HUDEP-2 (cell line): ENCODE data around the gene HERC4.

Source experiments
- DNase-seq, 76 experiments: peaks; one replicate each; lab custom pipeline; 2025; ENCODE audit not compliant: unreplicated experiment in 76 of 76; lab: John Stamatoyannopoulos, UW

The HERC4 gene

GRCh38 chr10:68074775-68075549 lies at the start of gene HERC4:
Gene HERC4 (minus strand): TSS chr10:68075283. CDS start chr10:68073108, 2,175 bp downstream.
- peak; percentile 3 to 91 (median 80) for DNase-seq

GRCh38 chr10:68124718-68125117 lies 49.6 kb upstream of the HERC4 start:
- no peak for DNase-seq

GRCh38 chr10:68121852-68122251 lies 46.8 kb upstream of the HERC4 start:
- DNase-seq = no peak

DNA sequence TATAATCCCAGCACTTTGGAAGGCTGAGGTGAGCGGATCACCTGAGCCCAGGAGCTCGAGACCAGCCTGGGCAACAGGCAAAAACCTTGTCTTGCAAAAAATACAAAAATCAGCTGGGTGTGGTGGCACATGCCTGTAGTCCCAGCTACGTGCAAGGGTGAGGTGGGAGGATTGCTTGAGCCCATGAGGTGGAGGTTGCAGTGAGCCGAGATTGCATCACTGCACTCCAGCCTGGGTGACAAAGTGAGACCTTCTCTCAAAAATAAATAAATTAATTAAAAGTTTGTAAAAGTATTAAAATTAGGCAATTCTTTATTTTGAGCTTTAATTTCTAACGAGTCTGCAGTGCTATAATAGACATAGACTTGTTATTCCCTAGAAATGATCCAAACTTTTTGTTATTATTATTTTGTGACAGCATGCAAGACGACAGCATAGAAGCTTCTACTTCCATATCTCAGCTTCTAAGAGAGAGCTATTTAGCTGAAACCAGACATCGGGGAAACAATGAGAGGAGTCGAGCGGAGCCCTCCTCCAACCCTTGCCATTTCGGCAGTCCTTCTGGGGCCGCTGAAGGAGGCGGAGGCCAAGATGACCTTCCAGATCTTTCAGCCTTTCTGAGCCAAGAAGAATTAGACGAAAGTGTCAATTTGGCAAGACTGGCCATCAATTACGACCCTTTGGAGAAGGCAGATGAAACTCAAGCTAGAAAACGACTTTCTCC lies 46.1 kb upstream of the HERC4 start:
- DNase-seq = no peak

- DNase-seq = no peak
Observed at GRCh38 chr10:68118657-68119056, 43.6 kb upstream of the HERC4 start.

DNA sequence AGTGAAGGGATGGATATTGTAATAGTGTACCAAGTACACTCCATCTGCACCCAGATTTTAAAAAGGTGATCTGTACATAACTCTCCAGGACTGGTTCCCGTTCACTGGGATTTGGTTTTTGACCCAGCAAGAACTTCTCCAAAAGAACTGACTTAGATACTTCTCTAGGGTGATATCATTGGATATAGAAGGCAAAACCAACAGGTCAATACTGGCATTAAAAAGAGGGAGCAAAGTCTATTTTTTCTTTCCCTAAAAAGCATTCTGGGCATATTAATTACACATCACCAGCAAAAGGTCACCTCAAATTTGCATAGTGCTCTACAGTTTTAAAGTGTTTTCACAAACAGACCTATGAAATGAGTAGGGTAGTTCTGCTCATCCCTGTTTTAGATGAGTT lies 37.8 kb upstream of the HERC4 start:
- DNase-seq = no peak

- no peak for DNase-seq
Observed at GRCh38 chr10:68111584-68111983, 36.5 kb upstream of the HERC4 start.

DNA sequence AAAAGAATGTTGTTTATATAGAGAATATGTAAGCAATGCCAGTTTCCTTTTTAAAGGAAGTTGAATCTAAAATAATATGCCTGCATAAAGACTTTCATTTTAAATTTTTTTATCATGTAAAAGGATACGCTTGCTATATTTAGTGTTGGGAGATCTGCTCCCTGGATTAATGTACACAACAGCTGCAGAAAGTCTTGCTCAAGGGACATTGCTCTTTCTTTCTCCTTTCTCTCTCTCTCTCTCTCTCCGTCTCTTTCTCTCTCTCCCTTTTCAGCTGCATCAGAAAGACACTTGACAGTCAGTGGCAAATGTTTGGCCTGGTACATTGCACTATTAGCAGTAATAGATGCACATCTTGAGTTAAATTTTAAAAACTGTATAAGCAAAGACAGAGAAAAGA lies 34.9 kb upstream of the HERC4 start:
- no peak for DNase-seq

- DNase-seq = no peak
Observed at GRCh38 chr10:68109331-68109730, 34.2 kb upstream of the HERC4 start, which contains the start of gene MYPN. Gene MYPN (plus strand): TSS chr10:68109488. CDS start chr10:68121439, 11,951 bp downstream.

- no peak for DNase-seq
Observed at GRCh38 chr10:68108653-68109052, 33.6 kb upstream of the HERC4 start.

- no peak for DNase-seq
Observed at GRCh38 chr10:68108051-68108450, 33.0 kb upstream of the HERC4 start.

DNA sequence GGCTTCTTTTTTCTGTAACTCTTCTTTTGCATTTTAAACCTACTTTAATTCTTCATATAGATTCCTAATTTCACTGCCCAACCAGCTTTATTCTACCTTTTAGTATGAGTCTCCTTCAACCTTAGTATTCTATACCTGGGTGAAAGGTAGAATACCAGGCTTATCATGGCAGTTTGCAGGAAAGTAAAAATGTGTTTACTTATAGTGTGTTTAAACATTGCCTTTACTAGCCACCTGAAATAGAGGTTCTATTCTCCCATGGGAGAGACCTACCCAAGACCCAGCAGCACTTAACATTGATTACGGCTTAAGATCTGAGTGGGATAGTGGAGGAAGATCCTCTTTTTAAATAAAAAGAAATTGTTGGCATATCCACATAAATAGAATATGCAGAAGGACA lies 32.6 kb upstream of the HERC4 start:
- DNase-seq = no peak

- DNase-seq = no peak
Observed at GRCh38 chr10:68106656-68107055, 31.6 kb upstream of the HERC4 start.

- no peak for DNase-seq
Observed at GRCh38 chr10:68105820-68106219, 30.7 kb upstream of the HERC4 start.

GRCh38 chr10:68103901-68104300 lies 28.8 kb upstream of the HERC4 start:
- DNase-seq = no peak

- no peak for DNase-seq
Observed at GRCh38 chr10:68103261-68103878, 28.3 kb upstream of the HERC4 start.

DNA sequence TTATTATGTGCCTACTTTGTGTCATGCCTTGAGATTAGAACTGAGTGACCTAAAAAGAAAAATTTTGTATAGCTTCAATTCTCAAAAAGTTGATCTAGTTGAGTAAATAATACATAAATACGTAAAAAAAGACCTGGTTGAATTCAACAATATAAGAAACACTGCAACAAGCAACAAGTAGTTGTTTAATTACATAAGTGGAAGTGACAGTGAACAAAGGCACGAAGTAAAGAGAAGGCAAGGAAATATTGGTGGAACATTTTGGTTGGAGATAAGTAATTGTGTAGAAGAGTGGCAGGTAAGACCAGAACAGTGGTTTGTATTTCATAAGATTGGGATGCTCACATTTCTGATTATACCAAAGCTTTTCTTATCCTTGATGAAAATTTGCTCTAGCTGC lies 26.0 kb upstream of the HERC4 start:
- no peak for DNase-seq

GRCh38 chr10:68099736-68100135 lies 24.7 kb upstream of the HERC4 start:
- no peak for DNase-seq

DNA sequence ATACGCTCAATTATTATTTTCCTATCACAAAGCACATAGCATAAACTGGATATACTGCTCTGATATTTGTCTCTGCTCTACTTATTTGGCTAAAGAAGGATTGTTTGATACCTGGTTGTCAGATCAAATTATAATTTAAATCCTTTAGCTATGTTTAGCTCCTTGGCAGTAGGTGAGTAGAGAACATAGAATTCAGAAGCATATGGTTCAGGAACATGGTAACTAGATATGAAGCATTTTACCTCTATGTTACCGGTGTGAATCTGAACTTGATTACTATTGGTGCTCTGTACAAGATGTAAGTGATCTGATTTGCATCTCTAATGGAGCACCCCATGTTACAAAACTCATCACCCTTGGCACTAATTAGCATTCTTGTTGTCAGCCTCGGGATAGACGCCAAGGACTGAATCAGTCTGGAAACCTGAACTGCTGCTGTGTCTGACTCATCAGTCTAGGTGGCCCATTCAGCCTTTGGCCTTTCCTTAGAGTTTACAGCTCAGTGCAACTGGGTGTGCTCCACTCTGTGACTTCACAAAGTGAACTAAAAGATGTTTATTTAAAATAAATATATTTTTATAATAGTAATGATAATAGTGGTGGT lies 21.9 kb upstream of the HERC4 start:
- DNase-seq = peak in 11 of 76 experiments; percentile 1 to 36 (median 9)

DNA sequence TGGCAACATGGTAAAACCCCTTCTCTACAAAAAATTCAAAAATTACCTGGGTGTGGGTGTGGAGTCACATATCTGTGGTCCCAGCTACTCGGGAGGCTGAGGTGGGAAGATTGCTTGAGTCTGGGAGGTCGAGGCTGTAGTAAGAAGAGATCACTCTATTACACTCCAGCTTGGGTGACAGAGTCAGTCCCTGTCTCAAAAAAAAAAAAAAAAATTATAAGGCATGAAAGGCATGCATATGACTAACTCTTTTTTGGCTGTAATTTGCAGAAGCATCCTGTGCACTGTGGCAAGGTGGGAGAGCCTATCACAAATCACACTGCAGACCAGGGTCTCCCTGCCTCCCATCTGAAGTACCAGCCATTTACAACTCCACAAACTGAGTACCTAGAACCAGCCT lies 20.1 kb upstream of the HERC4 start:
- DNase-seq = no peak

GRCh38 chr10:68092512-68092911 lies 17.4 kb upstream of the HERC4 start:
- no peak for DNase-seq
